ENCODE data around the gene SPRED2.

DNA sequence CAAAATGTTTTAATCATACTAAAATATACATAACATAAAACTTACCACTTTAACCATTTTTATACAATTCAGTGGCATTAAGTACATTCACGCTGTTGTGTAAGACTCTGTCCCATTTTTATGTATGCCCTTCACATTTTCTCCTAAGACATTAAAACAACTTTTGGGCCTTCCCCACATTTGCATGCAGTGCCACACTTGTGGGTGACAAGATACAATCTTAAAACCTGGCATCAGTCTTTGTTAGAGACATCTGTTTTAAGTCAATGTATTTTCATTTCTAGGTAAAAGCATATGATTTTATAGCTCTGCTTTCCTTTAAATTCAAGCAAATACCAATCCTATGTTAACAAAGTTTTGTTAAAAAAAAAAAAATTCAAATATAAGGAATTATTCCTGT lies 17.3 kb downstream of the SPRED2 start:
- TF ChIP-seq POLR2A (IDR thresholded peaks at IDR 0.05): no peak
- no peak for TF ChIP-seq POLR2AphosphoS5 (IDR thresholded peaks at IDR 0.05)

Measured in stomach (tissue), 4 donors.